DMS114 treated with DMSO at 0.1 percent for 48 hours (cell line): Measurements from ENCODE around the gene HIVEP3.

Experiments used
- DNase-seq: peaks from one replicate; lab custom pipeline; 2025; ENCODE audit not compliant: unreplicated experiment; lab: John Stamatoyannopoulos, UW

The HIVEP3 gene

GRCh38 chr1:41765152-41765551 is 153.6 kb downstream of the HIVEP3 start:
- DNase-seq: no peak

DNA sequence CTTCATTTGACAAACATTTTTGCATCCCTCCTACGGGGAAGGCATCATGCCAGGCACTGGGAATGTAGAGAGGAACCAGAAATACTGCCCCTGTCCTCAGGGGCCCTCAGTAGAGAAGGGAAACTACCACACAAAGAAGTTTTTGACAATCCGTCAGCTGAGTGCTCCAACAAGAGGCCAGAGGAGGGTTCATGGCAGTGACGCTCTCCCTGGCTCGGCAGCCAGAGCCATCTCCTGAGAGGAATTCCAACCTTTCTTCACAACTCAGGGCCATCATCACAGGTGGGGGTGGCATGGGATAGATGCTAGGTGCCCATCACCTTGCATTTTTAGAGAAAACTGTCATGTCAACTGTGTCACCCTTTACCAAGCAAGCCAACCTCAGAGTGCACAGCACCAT is 154.1 kb downstream of the HIVEP3 start:
- DNase-seq: no peak

GRCh38 chr1:41762777-41763176 is 155.9 kb downstream of the HIVEP3 start:
- DNase-seq: no peak

DNA sequence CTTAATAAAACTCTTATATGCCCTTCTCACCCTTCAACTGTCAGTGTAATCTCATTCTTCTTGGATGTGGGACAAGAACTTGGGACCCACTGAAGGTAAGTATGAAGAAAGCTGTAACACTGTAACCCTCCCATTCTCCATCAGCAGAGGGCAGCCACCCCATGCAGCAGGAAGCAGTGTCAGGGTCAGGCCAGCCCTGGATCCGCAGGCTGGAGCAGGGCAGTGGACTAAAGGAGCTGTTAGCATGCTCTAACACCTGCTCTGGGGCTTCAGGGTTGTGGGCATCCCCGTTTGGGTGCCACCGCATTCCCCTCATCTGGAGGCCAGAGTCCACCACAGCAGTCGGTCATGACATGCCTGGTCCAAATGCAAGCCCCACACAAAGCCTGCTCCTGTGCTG is 156.5 kb downstream of the HIVEP3 start:
- no peak for DNase-seq

GRCh38 chr1:41758904-41759548 is 159.7 kb downstream of the HIVEP3 start:
- no peak for DNase-seq

- no peak for DNase-seq
Measured at GRCh38 chr1:41758500-41758899, 160.2 kb downstream of the HIVEP3 start.

GRCh38 chr1:41754540-41754939 is 164.2 kb downstream of the HIVEP3 start:
- no peak for DNase-seq

DNA sequence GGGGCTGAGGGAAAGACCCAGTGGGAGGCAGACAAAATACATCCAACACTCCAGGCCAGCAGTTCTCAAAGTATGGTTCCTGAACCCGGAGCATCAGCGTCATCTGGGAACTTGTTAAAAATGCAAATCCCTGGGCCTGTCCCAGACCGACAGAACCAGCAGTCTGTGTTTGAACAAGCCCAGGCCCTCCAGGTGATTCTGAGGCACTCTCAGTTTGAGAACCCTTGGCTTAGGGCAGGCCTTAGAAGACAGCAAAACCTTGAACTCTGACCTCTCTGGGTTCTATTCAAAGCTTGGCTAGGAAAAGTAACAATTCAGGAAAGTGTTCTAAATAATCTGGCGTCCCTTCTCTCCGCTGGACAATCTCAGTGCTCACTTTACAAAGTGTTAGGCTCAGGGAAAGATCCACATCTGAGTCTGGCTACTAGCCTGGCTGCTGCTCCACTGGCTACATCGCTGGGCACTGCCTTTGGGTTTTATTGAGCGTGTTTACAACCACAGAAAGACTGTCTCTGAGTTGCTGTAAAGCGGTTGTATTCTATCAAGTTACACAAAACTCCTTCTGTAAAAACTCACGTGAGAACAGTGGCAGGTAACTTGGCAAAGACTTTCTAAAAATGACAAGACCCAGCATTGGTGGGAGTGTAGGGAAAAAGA is 166.1 kb downstream of the HIVEP3 start:
- DNase-seq: no peak

DNA sequence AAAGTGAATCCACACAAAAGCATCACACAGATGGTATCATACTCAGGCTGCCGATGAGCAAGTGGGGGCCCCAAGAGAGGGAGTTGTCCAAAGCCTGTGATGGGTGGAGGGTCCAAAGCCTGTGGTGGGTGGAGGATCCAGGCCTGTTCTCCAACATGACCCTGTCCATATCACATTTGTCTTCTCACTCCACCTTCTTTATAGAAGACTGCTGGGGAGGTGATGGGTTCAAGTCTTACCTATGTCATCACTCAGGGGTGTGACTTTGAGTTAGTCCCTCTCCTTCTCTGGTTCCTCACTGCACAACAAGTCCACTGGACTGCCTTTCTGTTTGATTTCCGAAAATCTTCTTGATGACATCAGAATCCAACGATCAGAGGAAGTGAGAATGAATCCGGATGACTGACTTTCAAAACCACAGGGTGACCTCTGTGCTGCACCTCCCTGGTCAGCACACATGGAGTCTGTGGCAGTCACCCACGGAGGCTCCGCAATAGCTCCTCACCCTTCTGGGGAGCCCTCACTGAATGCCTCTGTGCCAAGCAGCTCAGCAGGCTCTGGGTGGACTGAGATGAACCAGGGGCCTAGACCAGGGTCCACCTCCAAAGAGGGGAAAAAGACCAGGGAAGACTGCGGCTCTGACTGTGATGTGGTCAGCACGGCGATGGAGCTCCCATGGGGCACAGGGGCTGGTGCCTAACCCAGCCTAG is 166.8 kb downstream of the HIVEP3 start:
- no peak for DNase-seq

DNA sequence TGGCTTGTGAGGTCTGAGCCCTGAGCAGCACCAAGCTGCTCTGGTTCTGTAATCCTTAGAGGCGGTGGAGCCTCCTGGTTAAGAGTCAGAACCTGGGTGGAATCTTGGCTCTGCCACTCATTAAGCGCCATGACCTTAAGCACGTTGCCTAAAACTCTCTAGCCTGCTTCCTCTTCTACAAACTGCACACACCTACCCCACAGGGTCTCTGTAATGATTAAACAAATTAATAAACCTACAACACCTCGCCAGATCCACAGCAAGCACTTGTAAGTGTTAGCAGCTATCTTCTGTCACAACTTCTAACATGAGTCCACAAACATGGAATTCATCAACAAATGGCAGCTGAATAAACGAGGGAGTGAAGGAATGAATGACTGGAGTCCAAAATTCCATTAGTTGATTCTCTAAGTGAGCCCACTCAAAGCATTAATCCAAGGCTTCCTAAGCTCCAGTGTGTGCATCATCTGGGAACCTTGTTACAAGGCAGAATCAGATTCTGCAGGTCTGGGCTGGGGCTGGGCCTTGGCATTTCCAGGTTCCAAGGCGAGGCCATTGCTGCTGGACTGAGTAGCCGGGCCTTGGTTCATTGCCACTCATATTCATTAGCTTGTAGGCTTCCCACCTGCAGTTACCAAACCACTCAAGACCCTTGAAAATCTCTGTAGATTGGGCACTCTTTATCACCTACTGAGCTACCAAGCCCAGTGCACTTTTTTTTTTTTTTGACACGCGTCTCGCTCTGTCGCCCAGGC is 168.6 kb downstream of the HIVEP3 start:
- no peak for DNase-seq

GRCh38 chr1:41745022-41745421 is 173.7 kb downstream of the HIVEP3 start:
- DNase-seq: no peak

DNA sequence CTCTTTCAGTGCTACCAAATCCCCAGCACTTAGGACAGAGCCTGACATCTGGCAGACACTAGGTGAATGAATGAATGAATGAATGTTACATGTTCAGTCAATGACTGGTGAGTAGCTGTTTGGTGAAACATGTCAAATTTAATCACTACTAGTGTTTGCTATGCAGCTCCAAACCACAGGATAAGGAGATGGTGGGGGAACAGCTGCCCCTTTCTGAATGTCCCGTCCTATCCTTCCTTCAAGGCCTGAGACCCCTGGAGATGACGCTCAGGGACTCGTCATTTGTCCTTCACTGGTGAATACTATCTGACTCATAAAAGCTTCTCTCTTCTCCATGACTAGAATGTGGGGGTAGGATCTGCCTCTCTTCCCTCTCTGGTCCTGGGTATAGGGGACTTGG is 175.4 kb downstream of the HIVEP3 start:
- no peak for DNase-seq

GRCh38 chr1:41742219-41742618 is 176.5 kb downstream of the HIVEP3 start:
- no peak for DNase-seq

DNA sequence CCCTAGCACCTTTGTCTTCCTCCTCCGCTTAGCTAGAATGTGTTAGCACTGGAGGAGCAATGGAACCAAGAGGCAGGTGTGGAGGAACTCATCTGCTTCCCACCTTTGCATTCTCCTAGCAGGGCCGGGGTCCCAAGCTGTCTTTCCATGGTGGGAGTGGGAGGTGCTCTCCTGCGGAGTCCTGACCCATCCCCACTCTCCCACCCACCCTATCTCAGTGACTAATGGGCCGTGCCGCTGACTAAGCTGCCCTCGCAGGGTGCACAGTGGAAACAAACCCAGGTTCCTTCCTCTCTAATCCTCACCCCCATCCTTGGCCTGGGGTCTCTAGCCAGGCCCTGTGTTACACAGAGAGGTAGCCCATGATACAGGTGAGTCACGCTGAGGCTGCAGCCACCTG is 177.5 kb downstream of the HIVEP3 start:
- DNase-seq: no peak

DNA sequence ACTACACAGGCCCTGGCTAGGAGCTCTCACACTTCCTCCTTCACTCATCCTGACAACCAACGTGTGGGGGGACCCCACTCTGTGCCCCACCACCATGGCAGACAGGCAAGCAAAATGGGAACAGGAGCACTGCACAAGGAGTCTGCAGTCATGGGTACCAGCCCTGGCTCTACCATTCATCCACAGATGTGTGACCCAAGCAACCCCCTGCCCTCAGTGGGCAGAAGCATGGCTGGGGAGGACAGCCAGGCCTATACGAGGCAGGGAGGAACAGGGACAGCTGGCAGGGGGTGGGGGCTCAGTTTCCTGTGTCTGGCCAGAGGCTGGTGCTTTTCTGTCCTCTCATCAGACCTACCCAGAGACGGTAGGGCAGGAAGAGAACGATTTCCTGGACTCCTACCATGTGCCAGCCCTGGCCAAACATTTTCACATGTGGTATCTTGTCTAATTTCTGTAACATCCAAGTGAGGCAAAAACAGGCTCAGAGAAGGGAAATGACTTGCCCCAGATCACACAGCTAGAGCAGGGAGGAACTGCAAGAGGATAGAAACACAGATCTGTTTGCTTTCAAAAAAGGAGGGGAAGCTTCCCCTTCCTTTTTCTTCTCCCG is 178.0 kb downstream of the HIVEP3 start:
- DNase-seq: no peak

GRCh38 chr1:41740058-41740457 is 178.7 kb downstream of the HIVEP3 start:
- no peak for DNase-seq

DNA sequence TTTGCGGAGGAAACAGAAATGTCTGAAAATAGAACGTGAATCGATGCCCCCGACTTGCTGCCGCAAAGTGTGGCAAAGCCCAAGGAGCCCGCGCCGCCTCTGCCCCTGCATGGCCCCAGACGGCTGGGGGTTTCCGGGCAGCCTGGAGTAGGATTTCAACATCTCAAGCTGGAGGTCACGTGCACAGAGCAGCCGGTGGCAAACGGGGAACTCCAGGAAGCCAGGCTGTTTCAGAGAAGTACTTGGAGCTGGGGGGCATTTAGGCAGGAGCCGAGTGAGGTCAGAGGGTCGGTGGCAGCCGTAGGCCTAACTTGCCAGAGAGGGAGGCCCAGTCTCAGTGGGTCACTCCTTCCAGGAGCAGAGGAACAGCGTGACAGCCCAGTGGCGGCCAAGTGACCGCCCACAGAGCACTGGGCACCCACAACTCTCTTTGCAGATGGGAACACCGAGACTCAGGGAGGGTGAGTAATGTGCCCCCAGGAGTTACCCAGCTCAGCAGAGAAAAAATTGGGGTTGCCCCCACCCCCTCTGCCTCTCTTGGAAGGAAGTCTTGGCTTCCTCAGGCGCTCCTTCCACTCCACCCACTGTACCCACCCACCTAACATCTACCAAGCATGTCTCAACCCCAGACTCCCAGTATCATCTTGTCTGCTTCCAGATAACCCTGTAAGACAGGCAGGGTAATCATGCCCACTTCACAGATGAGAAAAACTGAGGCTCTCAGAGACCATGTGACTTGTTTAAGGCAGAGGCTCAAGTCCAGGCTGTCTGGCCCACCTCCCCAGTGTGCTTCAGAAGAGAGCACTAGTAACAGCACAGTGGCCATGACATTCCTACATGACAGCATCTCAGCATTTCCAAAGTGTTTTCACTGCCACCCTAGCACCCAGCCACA is 179.4 kb downstream of the HIVEP3 start:
- DNase-seq: no peak

DNA sequence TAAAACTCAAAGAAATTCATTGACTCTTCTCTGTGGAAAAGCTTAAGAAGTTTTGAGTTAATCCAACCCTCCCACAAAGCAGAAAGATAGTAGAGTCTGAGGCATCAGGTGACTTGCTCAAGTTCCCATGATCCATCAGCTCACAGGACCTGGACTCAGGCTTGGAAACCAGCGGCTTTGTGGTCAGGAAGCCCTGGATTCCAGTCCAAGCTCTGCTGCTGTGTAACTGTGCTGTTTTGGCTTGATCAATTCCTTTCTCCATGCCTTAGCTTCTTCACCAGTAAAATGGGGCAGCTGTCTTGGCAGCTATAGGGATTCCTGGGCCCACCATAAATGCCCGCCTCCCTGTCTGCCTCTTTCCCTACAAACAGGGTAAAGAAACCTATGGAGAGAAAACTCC is 180.2 kb downstream of the HIVEP3 start:
- no peak for DNase-seq

DNA sequence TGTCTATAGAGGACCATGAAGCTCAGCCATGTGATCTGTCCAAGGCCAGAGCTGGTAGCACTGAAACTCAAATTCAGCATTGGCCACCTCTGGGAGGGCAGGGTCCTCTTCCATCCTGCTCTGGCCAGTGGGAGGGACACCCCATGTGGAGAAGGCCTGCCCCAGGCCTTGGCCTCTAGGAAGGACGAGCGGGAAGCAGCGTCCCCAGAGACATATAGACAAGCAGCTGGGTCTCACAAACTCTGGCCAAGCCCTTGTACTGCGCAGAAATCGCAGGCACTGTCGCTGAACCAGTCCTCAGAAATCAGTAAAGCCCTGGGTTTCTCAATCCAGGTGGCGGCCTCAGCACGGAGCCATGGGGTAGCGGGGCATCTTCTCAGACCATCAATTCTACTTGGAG is 180.7 kb downstream of the HIVEP3 start:
- DNase-seq: no peak

- DNase-seq: no peak
Measured at GRCh38 chr1:41735631-41736260, 183.0 kb downstream of the HIVEP3 start.
